GM21576 (cell line): ENCODE data around the gene C2orf69.

Source experiments
- ATAC-seq: cut with Tn5 transposase; IDR thresholded peaks from one replicate; pipeline ENCODE4 v1.9.1; 2021; ENCODE audit warnings: mild to moderate bottlenecking, moderate library complexity; ENCODE audit not compliant: unreplicated experiment

The C2orf69 gene

GRCh38 chr2:199966405-199966804, 55.3 kb downstream of the C2orf69 start:
- no peak for ATAC-seq

GRCh38 chr2:199966976-199967375, 55.9 kb downstream of the C2orf69 start:
- no peak for ATAC-seq

GRCh38 chr2:199968126-199968525, 57.0 kb downstream of the C2orf69 start:
- ATAC-seq, result no peak

- ATAC-seq, result no peak
These were observed 61.1 kb downstream of the C2orf69 start for GRCh38 chr2:199972088-199972626.

GRCh38 chr2:199973703-199974102, 62.6 kb downstream of the C2orf69 start:
- ATAC-seq, result no peak

- no peak for ATAC-seq
These were observed 64.3 kb downstream of the C2orf69 start for GRCh38 chr2:199975273-199975895.
